Embryonic facial prominence (tissue), 1 donor: ENCODE measurements around the gene KIRREL2.
"Not testable (repeated sequence)": the region's sequence is repeated elsewhere in the genome, so short reads cannot be mapped to it uniquely, and the experiment has no call there.

Experiments used
- DNase-seq: peaks from one replicate; pipeline ENCODE4 v3.0.0-alpha.2; 2016; ENCODE audit errors: extremely low spot score

KIRREL2 gene

DNA sequence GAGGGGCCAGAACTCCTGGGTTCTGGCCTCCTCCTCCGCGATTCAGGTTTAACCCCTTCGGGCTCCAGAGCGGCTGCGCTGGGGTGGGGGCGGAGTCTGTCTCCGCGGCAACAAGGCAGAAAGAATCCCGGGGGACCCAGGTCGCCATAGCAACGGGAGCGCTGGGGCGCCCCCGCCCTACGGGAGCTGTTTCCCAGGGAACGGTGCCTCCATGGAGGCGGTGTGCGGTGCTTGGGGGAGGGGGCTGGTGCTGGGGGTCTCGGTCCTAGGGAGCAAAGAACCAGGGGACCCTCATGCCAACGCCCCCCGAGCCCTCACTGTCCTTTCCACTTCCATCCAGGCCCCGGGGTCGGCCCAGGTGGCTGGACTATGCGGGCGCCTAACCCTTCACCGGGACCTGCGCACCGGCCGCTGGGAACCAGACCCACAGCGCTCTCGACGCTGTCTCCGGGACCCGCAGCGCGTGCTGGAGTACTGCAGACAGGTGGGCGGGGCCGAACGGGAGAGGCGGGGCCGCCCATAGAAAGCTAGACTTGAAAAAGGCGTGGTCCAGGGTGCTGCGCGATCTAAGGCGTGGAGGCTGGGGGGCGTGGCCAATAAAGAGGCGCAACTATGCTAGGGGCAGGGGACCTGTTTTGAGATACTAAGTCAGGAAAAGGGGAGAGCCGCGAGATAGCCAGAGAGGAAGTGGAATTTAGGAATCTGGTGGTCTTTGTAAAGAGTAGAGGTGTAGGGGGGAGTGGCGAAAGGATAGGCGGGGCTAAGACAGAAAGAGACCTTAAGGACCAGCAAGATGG, 12.8 kb downstream of the KIRREL2 start:
- peak; percentile 29 for DNase-seq

DNA sequence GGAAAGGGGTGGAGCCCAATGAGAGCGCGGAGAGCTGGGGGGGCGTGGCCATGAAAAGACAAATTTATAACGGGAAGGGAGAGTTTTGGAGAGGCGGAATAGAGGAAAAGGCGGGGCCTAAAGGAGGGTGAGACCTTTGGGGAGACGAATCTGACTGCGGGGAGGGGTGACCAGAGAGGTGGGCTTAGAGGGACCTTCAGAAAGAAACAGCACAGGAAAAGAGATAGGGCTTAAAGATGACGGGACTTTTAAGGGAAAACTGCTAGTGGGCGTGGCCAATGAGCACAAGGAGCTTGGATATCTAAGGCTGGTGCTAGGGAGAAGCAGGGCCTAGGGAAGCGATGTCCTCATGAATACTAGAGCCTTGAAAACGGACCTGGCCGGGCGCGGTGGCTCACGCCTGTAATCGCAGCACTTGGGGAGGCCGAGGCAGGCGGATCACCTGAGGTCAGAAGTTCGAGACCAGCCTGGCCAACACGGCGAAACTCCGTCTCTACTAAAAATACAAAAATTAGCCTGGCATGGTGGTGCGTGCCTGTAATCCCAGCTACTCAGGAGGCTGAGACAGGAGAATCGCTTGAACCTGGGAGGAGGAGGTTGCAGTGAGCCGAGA, 13.5 kb downstream of the KIRREL2 start:
- DNase-seq: not testable (repeated sequence)

DNA sequence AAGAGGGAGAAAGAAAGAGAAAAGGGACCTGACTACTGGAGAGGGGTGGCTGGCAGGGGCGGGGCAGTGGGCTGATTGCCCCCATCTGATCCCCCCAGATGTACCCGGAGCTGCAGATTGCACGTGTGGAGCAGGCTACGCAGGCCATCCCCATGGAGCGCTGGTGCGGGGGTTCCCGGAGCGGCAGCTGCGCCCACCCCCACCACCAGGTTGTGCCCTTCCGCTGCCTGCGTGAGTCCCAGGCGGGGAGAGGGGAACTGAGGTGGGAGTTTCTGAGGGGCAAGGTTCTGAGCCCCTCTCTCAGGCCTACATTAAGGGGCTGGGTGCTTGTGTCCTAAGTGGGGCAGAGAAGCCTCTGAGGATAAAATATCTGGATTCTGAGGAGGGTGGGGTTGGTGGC, 14.1 kb downstream of the KIRREL2 start:
- DNase-seq: no peak

DNA sequence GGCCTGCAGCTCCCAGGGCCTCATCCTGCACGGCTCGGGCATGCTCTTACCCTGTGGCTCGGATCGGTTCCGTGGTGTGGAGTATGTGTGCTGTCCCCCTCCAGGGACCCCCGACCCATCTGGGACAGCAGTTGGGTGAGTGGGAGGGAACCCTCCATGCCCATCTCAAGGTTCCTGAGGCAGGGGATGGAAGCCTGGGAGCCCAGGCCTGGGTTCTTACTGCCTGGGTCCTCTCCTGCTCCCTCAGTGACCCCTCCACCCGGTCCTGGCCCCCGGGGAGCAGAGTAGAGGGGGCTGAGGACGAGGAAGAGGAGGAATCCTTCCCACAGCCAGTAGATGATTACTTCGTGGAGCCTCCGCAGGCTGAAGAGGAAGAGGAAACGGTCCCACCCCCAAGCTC, 14.9 kb downstream of the KIRREL2 start:
- DNase-seq: no peak

DNA sequence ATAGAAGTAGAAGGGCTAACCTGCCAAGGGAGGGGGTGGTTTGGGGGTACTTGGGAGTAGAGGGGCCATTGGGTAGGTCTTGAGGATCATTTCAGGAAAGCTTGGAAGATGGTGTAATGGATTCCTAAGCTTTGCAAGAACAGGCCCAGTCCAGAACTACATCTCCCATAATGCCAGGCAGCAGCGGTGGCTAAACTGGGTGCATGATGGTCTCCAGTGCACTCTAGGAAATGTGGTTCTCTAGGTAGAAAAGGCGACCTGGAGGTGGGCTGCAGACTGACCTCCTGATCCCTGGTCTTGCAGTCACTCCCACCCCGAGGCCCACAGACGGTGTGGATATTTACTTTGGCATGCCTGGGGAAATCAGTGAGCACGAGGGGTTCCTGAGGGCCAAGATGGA, 15.5 kb downstream of the KIRREL2 start:
- no peak for DNase-seq

DNA sequence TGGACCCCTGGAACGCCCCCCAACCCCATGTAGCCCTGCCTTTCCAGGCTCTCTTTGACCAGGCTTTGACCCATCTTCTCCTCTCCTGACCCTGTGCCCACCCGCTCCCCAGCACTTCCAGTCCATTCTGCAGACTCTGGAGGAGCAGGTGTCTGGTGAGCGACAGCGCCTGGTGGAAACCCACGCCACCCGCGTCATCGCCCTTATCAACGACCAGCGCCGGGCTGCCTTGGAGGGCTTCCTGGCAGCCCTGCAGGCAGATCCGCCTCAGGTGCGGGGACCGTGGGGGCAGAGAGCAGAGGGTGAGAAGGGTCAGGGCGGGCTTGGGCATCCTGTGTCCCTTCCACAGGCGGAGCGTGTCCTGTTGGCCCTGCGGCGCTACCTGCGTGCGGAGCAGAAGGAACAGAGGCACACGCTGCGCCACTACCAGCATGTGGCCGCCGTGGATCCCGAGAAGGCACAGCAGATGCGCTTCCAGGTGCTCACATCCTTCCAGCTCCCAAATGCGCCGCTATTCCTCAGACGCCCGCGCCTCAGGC, 17.8 kb downstream of the KIRREL2 start:
- no peak for DNase-seq

DNA sequence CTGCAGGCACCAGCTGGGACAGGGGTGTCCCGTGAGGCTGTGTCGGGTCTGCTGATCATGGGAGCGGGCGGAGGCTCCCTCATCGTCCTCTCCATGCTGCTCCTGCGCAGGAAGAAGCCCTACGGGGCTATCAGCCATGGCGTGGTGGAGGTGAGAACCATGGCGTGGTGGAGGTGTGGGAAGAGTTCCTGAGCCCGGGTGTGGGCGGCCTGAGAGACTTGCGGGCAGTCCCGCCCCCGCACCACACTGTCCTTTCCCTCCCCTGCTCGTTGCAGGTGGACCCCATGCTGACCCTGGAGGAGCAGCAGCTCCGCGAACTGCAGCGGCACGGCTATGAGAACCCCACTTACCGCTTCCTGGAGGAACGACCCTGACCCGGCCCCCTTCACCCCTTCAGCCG, 22.4 kb downstream of the KIRREL2 start:
- DNase-seq: no peak

DNA sequence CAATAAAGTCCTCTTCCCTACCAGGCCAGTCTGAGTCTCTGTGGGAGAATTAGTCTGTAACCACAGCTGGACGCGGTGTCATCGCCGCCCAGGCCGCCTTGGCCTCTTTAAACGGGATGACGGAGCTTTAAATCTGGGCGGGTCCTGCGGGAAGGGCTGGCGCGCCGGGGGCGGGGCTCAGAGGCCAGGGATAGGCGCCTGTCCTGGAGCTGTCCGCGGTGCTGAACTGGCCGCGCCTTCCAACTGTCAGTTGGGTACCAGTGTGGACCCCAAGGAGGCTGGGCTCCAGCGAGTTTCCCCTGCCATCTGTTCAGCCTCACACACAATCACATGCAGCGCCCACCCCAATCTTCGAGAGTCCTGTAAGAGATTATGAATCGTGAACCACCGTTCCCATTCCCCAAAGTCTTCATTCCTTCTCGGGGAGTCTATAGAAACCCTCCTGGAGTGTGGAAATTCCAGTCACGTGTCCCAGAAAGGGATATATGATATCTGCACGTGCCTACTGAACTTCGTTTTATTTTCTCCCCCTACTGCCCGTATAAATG, 23.1 kb downstream of the KIRREL2 start:
- no peak for DNase-seq

DNA sequence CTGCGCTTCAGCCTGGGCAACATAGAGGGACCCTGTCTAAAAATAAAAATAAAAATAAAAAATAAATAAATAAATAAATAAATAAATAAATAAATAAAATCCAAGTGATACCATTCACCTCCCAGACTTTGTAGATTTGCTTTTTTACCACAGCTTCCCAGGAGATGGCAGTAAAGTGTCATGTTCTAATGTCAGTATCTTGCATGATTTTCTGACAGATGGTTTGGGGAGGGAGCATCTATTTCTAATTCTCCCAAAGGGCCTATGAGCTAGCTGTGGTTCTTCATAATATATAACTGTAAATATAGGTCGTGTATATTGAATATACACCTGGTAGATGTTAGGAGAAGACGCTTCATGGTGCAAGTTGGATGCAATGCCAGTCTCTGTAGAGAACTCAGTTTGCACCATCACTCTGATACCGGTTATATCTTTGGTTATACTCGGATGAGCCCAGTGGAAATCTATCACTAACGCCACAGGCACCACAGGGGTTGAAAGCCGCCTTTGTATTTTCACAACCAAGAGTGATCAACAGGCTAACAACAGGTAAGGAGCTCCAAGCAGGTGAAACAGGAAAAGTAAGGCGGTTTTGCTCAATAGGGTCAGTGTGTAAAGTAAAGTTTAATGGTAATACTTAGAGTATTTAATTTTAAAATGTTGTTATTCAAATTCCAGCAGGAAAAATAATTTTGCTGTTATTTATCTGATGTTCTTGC, 25.6 kb downstream of the KIRREL2 start:
- peak; percentile 30 for DNase-seq

DNA sequence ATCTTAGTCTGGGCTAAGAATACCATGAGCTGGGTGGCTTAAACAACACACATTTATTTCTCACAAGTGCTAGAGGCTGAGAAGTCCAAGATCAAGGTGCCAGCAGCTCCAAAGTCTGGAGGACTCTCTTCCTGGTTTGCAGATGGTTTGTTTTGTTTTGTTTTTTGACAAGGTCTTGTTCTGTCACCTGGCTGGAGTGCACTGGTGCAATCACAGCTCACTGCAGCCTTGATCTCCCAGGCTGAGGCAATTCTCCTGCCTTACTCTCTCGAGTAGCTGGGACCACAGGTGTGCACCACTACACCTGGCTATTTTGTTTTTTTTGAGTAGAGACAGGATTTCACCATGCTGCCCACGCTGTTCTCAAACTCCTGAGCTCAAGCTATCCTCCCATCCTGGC, 27.2 kb downstream of the KIRREL2 start:
- DNase-seq: no peak

DNA sequence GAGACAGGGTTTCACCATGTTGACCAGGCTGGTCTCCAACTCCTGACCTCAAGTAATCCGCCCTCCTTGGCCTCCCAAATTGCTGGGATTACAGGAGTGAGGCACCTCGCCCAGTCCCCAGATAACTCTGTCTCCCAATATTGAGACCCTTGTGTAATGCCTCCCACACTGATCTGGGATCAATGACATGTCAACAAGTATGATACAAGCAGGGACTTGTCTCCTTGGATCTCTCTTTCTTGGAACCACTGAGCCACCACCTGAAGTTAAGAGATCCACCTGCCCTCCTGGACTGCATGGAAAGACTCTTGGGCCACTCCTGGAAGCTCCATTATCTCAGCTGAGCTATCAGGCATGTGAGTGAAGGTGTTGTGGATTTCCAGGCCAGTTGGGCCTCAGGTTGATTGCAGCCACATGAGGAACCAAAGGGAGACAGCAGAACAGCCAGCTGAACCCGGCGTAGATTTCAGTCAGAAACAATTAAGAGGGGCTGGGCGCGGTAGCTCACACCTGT, 28.6 kb downstream of the KIRREL2 start:
- no peak for DNase-seq

DNA sequence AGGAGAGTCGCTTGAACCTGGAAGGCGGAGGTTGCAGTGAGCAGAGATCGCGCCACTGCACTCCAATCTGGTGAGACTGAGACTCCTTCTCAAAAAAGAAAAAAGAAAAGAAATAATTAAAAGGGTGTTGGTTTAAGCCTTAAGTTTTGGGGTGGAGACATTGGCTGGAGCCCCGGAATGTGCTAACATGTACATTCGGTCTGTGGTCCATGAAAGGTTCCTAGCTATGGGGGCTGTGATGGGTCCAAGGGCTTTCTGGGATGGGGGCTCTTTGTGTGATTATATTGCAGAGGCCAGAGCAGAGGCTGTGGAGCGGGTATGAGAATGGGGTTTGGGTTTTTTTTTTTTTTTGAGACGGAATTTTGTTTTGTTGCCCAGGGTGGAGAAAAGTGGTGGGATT, 29.2 kb downstream of the KIRREL2 start:
- DNase-seq: no peak

DNA sequence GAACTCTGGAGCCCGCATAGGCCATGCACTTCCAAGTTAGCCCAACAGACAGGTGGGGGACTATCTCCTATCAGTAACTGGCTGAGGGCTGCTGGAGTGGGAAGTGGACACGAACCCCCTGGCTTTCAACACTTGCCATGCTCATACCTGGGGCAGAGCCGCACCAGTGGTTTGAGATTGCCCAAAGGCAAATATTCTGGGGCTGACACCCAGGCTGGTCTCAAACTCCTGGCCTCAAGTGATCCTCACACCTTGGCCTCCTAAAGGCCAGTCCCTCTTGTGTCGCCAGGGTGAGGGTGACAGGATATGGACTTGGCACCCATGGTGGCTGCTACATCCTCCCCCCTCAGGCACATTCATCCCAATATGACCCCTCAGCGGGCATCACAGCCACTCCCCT, 30.5 kb downstream of the KIRREL2 start:
- no peak for DNase-seq

DNA sequence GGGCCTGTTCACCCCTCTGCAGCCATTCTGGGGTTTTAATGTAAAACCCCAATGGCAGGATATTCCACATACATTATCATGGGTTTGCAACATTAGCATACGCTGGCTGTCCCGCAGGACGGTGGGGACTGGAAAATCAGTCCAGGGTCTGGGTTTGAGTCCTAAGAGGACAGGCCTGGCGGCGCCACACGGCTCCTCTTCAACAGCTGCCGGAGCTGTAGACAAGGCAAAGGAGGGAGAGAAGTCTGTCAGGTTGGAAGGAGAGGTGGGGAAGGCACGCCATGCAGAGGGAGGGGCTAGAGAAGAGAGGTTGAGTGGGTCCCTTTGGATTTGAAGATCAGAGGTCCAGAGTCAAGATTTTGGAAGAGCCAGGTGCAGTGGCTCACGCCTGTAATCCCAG, 31.7 kb downstream of the KIRREL2 start:
- DNase-seq: no peak

DNA sequence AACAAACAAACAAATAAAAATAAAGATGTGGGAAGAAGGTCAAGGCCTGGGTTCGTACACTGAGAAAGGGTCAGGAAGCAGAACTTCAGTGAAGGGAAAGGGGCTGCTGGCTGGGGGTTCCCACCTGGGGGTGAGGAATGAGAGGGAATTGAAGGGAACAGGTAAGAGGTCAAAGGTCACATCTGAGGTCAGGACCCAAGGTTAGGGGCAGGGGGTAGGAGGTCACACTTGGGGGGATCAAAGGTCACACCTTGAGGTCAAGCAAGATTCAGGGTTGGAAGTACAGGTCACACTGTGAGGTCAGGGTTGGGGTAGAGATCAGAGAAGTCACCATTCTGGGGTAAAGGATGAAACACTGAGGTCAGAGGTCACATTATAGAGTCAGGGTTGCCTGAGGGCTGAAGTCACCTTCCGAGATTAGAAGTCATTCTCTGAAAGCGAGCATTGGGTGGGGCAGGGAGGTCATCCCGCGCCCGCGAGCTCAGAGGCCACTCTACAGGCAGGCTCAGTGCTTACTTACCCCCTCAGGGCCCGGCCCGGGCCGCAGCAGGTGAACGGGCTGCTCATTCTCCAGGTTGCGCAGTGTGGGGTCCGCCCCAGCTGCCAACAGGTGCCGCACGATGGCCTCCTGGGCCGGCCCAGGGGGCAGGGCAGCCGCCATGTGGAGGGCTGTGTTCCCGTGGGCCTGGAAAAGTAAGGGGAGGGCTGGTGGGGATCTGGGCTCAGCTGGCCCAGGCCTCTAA, 32.8 kb downstream of the KIRREL2 start:
- no peak for DNase-seq

DNA sequence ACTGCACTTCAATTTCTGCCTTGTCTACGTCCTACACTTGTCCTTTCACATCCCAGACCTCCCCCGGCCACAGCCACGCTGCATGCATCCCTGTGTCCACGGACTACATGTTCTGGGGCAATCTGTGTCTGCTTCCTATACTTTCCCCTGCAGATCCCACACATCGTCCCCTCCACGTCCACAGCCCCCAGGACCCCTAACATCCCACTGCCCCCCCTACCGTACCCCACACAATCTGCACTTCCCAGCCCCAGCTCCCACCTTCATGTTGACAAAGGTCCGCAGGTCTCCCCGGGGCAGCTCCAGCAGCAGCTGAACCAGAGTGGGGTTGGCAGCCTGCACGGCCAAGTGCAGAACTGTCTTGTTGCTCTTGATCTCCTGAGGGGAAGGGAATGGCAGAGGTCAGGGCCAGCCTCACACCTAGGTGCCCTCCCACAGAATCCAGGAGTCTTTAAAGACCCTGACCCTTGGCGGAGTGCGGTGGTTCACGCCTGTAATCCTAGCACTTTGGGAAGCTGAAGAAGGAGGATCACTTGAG, 33.5 kb downstream of the KIRREL2 start:
- DNase-seq: no peak

DNA sequence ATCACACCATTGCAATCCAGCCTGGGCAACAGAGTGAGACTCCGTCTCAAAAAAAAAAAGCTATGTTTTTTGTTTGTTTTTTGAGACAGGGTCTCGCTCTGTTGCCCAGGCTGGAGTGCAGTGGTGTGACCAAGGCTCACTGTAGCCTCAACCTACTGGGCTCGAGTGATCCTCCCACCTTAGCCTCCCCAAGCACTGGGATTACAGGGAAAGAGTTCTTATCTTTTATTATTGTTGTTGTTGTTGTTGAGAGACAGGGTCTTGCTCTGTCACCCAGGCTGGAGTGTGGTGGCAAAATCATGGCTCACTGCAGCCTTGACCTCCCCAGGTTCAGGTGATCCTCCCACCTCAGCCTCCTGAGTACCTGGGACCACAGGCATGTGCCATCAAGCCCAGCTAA, 35.1 kb downstream of the KIRREL2 start:
- not testable (repeated sequence) for DNase-seq

DNA sequence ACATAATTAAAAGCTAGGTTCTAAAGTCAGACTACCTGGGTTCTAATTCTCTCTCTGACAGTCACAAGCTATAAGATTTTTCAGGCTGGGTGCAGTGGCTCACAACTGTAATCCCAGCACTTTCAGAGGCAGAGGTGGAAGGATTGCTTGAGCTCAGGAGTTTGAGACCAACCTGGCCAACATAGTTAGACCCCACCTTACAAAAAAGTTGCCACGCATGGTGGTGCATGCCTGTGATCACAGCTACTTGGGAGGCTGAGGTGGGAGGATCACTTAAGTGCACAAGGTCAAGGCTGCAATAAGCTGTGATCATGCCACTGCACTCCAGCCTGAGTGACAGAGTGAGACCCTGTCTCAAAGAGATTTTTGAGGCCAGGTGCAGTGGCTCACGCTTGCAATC, 37.6 kb downstream of the KIRREL2 start:
- no peak for DNase-seq

DNA sequence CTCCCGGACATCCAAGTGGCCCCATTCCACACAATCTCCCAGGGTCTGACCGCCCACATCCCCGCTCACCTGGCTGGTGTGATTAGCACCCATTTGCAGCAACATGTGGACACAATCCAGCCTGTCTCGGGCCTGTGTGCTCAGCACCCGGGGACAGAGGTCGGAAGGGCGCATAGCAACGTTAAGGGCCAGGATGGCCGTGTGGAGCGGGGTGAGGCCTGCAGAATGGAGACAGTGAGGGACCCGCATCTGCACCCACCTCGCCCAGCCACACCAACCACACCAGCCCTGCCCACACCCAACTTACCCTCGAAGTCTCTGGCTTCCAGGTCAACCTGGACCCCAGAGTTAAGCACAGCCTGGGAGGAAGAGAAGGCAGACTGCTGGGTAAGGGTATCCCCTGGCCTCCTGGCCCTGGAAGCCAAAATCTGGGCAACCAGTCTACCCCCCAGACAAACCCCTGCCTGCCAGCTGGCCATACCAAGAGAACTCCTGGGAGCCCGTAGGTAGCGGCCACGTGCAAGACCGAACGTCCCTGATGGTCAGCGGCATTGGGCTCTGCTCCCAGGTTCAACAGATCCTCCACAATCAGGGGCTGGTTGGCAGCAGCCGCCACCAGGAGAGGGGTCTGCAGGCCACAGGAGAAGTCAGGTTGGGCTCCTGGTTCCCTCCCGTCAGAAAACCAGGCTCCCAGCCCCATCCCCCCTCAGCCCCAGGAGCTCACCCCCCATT, 39.4 kb downstream of the KIRREL2 start:
- DNase-seq: no peak

DNA sequence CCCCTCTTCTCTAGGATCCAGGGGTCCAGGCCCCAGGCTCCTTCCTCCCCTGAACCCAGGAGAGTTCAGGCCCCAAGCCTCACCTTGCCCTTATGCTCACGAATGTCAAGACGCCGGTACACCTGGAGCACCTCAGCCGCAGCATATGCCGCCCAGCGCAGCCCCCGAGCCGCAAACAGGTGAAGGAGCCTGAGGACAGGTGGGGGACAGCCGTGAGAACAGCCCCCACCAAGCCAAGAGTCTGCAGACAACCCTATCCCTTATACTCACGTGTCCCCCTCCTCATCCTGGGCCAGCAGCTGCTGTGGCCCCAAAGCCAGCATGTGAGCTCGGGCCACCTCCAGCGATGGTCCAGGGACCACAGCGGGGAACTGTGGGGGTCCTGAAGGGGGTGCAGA, 39.9 kb downstream of the KIRREL2 start:
- no peak for DNase-seq
